T-helper 2 cell (primary cell): ENCODE data around the gene DLG5.

Experiments
- DNase-seq, 5 experiments: peaks; one replicate each; pipeline versions ENCODE4 v3.0.0 to v3.0.0-alpha.2; 2012 to 2022

Gene DLG5

DNA sequence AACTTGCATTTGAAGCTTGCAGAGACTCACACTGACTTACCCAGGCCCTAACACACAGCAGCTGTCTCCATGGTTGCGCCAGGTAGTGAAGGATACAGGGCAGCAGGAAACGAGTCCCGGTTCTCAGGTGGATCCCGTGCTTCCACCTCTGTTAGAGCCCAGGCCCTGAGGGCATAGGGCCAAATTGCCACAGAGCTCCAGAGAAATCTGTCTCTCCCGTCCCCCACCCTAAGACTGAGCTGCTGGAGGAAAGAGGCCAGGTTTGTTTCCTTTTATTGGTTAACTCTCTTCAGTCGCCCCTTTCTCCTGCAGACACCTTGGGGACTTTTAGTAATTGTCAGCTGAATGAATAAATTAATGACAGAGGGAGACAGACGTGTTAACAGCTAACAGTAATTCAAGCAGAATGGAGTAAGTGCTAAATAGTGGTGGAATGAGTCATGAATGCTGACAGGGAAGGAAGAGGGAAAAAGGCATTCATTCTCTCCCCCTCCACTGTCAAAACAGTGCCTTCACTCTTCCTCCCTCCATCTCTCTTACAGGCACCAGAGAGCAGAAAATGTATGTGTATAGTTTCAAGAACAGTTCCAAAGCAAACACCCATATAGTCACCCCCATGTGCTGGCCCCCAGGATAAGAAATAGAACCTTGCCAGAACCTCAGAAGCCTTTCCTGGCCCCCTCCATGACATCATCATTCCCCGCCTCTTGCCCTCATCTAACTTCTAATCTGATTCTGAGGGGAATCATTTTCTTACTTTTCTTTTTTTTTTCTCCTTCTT lies 16.8 kb upstream of the DLG5 start:
- DNase-seq, result no peak

DNA sequence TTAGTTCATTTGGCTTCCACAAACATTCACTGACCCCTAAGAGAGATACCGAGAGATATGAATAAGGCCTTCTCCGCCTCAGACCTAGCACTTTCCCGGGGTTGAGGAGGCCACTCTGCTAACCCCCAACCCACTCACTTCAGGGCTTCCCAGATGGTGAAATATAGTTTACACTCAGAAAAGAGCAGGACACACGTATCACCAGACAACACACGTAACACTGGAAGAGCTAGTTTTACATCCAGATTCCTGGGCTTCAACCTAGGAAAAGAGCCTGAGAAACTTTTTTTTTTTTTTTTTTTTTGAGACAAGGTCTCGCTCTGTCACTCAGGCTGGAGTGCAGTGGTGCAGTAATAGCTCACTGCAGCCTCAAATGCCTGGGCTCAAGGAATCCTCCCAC lies 15.2 kb upstream of the DLG5 start:
- DNase-seq, result no peak

DNA sequence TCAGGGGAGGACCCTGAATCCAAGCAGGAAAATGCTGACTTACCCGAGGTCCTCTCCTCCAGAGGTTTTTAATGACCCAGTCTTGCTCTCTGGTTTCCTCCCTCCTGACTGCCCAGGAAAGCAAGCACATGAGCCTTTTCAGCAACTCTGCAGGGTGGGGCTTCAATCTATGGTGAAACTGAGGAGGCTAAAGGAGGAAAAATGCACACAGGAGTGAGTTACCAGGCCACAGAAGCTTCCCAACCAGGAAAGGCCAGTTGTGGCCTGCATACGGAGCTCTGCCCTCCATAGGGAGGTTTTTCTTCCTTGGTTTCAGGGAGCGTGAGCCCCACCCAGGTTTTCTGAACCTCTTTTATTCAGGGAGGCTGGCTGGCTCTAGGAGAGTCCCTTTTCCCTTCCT lies 14.1 kb upstream of the DLG5 start:
- DNase-seq, result no peak

GRCh38 chr10:77940225-77940624 lies 13.7 kb upstream of the DLG5 start:
- no peak for DNase-seq

GRCh38 chr10:77939561-77940001 lies 13.0 kb upstream of the DLG5 start:
- DNase-seq, result no peak

GRCh38 chr10:77936697-77937567 lies 10.4 kb upstream of the DLG5 start:
- no peak for DNase-seq

- DNase-seq, result no peak
Measured at GRCh38 chr10:77932016-77932715, 5.6 kb upstream of the DLG5 start.

GRCh38 chr10:77927402-77928246 lies 1.1 kb upstream of the DLG5 start:
- no peak for DNase-seq

GRCh38 chr10:77925795-77926565 lies 575 bp downstream of the DLG5 start:
- DNase-seq, result peak in 2 of 5 experiments; percentile 14 to 33

- DNase-seq, result no peak
Measured at GRCh38 chr10:77925410-77925794, 1.2 kb downstream of the DLG5 start.

DNA sequence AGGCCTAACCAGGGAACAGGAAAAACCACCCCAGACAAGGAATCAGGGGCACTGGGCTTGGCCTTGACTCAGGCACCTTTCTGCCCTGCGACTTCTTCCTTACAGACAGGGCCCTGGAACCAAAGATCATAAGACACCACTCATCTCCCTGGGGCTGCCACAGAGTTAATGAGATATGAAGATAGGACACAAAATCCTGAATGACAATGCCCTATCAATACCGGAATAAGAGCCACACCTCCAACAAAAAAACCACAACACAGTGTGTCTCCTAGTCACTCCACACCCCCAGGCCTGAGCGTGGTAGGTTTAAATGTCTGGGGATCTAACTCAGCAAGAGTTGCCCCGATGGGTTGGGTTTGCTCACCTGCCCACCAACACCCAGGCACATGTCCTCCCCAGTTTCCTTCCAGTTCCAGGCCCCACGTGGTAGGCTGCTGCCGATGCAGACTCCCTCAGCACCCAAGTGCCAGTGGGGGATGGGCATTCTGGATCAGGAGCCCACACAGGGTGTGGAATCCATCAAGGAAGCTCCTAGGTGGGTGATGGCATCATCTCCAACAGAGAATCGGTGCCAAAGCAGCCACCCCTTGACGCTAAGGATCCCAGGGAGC lies 3.9 kb downstream of the DLG5 start:
- no peak for DNase-seq

GRCh38 chr10:77922055-77922454 lies 4.5 kb downstream of the DLG5 start:
- DNase-seq, result no peak

DNA sequence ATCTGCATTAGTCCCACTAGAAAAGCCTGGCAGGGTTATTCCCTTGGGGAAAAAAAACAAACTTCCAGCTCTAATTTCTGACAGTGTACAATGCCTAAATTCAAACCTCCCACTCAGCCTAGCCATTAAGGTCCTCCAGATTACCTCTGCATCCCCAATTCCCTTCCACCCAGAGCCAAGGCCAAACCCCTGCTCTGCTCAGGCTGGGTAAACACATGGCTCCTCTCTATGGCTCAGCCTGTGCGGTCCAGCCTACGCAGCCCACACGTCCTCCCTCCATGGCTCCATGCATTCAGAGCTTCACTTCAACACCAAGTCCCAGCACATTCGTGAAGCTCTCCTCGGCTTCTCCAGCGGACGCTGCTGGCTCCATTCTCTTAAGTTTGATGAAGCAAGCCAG lies 5.2 kb downstream of the DLG5 start:
- DNase-seq, result no peak

GRCh38 chr10:77920495-77920894 lies 6.1 kb downstream of the DLG5 start:
- no peak for DNase-seq

GRCh38 chr10:77919713-77920108 lies 6.8 kb downstream of the DLG5 start:
- DNase-seq, result no peak

DNA sequence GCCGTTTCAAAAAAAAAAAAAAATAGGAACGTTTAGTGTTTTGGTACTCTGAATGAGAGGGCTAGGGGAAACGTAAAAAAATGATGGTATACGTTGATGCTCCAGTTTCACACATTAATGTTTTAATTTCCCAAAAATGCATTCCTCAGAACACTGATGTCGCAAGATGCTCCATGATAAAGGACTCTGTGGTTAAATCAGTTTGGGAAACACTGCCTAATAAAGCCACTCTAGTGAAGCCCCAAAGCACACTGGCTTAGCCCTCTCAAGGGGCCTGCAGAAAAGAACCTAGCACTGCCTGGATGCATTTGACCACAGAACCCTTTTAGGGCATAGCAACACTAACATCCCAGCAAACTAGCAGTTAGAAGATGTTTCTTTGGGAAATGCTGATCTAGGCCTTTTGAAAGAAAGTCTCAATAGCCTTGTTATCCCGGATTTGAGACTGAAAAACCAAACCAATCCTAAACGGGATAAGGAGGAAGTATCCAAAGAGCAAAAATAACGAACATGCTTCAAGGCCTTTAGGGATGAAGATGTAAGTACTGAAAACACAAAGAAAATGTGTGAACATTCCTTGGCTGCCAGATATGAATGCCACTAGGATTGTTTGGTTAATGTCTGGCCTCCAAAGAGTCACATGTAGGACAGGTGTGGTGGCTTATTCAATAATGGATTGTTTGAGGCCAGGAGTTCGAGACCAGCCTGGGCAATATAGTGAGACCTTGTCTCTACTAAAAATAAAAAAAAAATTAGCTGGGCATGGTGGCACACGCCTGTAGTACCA lies 11.0 kb downstream of the DLG5 start:
- DNase-seq, result no peak

- no peak for DNase-seq
Measured at GRCh38 chr10:77913090-77913489, 13.5 kb downstream of the DLG5 start.

- DNase-seq, result no peak
Measured at GRCh38 chr10:77912576-77912975, 14.0 kb downstream of the DLG5 start.

DNA sequence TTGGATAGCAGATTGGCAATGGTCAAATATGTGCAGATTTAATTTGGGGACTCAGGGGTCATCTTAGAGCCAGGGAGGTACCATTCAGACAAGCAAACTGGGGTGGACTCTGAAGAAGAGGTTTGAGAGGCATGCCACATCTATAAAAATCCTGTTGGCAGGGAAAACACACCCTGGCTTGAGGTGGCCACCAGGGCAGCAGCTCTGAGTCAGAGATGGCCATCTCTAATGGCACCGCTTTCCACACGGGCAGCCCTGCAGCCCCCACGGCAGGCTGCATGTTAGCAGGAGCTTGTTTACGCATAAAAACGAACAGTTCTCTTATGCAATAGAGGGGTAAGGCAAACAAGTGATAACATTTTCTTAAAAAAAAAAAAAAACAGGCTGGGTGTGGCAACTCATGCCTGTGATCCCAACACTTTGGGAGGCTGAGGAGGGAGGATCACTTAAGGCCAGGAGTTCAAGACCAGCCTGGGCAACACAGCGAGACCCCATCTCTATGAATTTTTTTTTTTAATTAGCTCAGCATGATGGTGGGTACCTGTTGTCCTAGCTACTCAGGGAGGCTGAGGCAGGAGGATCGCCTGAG lies 14.9 kb downstream of the DLG5 start:
- no peak for DNase-seq
